ENCODE data around the gene RPS15.

RPS15 gene

GRCh38 chr19:1441022-1441426 is 2.8 kb downstream of the RPS15 start:
- no peak for TF ChIP-seq CTCF (IDR thresholded peaks at IDR 0.05; ENCODE audit: extremely low read depth, insufficient read depth, missing control alignments)
- no peak for DNase-seq (ENCODE audit: low spot score)
- in situ Hi-C loops (cut with MboI; ENCODE audit: low pct_unique_long_range_greater_than_20kb, low sequenced_read_pairs, unreplicated experiment) = no loop called here

DNA sequence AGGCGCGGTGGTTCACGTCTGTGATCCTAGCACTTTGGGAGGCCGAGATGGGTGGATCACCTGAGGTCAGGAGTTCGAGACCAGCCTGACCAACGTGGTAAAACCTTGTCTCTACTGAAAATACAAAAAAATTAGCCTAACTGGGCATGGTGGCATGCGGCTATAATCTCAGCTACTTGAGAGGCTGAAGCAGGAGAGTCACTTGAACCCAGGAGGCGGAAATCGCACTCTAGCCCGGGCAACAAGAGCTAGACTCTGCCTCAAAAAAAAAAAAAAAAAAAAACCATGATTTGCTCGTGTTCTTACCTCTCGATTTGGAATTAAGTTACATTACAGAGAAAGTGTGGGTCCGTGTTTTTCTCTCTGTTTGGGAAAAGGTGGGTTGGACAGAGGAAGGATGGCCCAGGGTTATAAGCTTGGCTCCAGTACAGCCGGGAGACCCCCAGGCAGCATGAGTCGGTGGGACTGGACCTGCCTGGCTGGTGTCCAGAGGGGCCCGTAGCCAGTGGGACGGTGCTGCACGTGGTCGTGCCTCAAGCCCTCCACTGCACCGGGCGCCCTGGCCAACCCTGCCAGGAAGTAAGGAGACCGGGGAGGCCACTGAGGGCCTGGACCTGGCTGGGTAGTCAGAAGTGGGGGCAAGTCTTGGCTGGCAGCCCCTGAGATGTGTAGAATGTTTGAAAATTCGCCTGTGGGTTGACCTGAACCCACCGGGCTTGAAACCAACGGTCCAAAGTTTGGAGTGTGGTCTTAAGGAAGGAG is 3.7 kb downstream of the RPS15 start:
- no peak for TF ChIP-seq CTCF (IDR thresholded peaks at IDR 0.05; ENCODE audit: extremely low read depth, insufficient read depth, missing control alignments)
- in situ Hi-C loops (cut with MboI; ENCODE audit: low pct_unique_long_range_greater_than_20kb, low sequenced_read_pairs, unreplicated experiment) = no loop called here
- DNase-seq (ENCODE audit: low spot score) = no peak

DNA sequence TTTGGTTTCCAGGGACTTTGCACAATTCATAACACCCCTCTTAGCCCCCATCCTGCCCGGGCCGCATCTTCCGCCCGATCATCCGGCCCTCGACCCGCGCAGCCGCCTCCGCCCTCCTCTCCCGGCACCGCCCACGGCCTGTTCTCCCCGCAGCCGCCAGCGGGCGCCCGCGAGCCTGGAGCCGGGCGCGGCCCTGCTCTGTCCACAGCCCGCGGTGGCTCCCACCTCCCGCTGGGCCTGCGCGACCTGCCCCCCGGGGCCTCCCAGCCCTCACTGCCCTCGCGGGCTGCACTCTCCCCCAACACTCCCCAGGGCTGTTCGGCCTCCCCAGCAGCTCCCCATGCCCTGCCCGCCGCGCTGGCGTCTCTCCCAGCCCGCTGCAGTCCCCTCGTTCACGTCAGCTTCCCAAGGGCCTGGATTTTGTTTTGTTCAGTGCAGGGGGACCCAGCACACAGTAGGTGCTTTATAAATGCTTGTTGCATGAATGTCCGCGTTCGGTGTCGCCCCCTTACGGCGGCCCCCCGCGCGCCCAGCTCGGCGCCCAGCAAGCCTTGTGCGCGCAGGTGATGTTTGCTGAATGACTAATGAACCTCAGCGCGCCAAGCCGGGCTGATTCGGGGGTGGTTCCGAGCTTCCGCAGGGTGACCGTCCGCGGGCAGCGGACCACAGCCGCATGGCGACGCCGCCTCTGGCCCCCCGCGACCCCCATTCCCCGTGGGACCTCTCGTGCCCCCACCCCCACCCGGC is 7.2 kb downstream of the RPS15 start:
- peak; percentile 99 for TF ChIP-seq CTCF (IDR thresholded peaks at IDR 0.05; ENCODE audit: extremely low read depth, insufficient read depth, missing control alignments)
- in situ Hi-C loops (cut with MboI; ENCODE audit: low pct_unique_long_range_greater_than_20kb, low sequenced_read_pairs, unreplicated experiment) = no loop called here
- DNase-seq (ENCODE audit: low spot score) = peak; percentile 98

- peak; percentile 86 for DNase-seq (ENCODE audit: low spot score)
- TF ChIP-seq CTCF (IDR thresholded peaks at IDR 0.05; ENCODE audit: extremely low read depth, insufficient read depth, missing control alignments) = no peak
- in situ Hi-C loops (cut with MboI; ENCODE audit: low pct_unique_long_range_greater_than_20kb, low sequenced_read_pairs, unreplicated experiment) = no loop called here
These were observed 7.9 kb downstream of the RPS15 start for GRCh38 chr19:1445932-1446712.

DNA sequence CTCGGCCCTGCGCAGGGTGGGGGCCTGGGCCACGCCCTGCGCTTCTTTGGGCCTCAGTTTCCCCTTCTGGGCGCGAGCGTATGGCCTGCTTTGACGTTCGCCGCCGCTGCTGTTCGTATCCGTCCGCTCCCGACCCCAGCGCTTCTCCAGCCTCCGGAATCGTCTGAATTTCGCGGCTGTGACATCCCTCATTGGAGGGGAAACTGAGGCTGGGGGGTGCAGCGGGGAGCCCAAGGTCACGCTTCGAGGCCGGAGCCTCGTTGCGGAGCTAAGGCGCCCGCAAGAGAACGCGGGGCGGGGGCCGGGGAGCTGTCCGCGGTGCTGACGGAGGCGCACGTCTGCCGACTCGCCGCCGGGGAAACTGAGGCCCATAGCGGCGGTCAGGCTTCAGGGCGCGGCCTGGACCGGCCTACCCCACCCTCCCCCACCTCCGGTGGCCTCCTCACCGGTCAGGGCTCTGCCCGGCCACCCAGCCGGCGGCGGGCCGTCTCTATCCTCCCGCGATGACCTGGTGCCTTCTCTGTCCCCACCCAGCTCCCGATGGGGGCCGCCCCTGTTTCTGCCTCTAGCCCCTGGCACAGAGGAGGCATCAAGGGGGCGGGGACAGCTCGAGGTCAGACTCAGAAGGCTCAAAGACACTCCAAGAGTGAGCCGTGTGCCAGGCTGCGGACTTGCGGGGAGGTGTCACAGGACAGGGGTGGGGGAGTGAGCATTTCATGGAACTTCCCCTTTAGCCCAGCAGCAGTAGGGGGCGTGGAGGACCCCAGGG is 8.7 kb downstream of the RPS15 start:
- in situ Hi-C loops (cut with MboI; ENCODE audit: low pct_unique_long_range_greater_than_20kb, low sequenced_read_pairs, unreplicated experiment) = no loop called here
- no peak for DNase-seq (ENCODE audit: low spot score)
- TF ChIP-seq CTCF (IDR thresholded peaks at IDR 0.05; ENCODE audit: extremely low read depth, insufficient read depth, missing control alignments) = no peak

- no peak for TF ChIP-seq CTCF (IDR thresholded peaks at IDR 0.05; ENCODE audit: extremely low read depth, insufficient read depth, missing control alignments)
- DNase-seq (ENCODE audit: low spot score) = no peak
- in situ Hi-C loops (cut with MboI; ENCODE audit: low pct_unique_long_range_greater_than_20kb, low sequenced_read_pairs, unreplicated experiment) = no loop called here
These were observed 9.3 kb downstream of the RPS15 start for GRCh38 chr19:1447504-1447903.
